Measurements from ENCODE around the gene NSG1. TPM values are rescaled to one million over a fixed set of nuclear protein-coding genes. Genes with fewer than 3 reads are reported as not detected.

Gene NSG1
- total and polyA plus RNA-seq, 2 of the 8 experiments (the other 6 are each of a cell fraction or from before 2014, with no cell fraction given) = 35.7 to 61.4 TPM

- TF ChIP-seq CHD7 (IDR thresholded peaks at IDR 0.05; ENCODE audit: insufficient replicate concordance, low read length) = no peak
- no peak for TF ChIP-seq JUND (IDR thresholded peaks at IDR 0.05; ENCODE audit: low read length)
- TF ChIP-seq SUZ12 (IDR thresholded peaks at IDR 0.05; ENCODE audit: low read length) = no peak
- TF ChIP-seq POU5F1 (IDR thresholded peaks at IDR 0.05; ENCODE audit: low read depth, low read length) = no peak
Measured at GRCh38 chr4:4416981-4417380, 30.1 kb downstream of the NSG1 start (continued).

Data from H1 (cell line).